Measurements from ENCODE around the gene SERPINA6.
"Not testable (repeated sequence)": the region's sequence is repeated elsewhere in the genome, so short reads cannot be mapped to it uniquely, and the experiment has no call there.

SERPINA6 gene

GRCh38 chr14:94354190-94354589, 31.1 kb upstream of the SERPINA6 start:
- not testable (repeated sequence) for DNase-seq (ENCODE audit: low spot score)

- DNase-seq (ENCODE audit: low spot score), result no peak
These were observed 26.1 kb upstream of the SERPINA6 start for GRCh38 chr14:94349276-94349675.

GRCh38 chr14:94348836-94349235, 25.7 kb upstream of the SERPINA6 start:
- no peak for DNase-seq (ENCODE audit: low spot score)

- DNase-seq (ENCODE audit: low spot score), result no peak
These were observed 23.7 kb upstream of the SERPINA6 start for GRCh38 chr14:94346841-94347240.

GRCh38 chr14:94346065-94346786, 23.1 kb upstream of the SERPINA6 start:
- not testable (repeated sequence) for DNase-seq (ENCODE audit: low spot score)

- no peak for DNase-seq (ENCODE audit: low spot score)
These were observed 22.4 kb upstream of the SERPINA6 start for GRCh38 chr14:94345344-94346064.

GRCh38 chr14:94344389-94344788, 21.3 kb upstream of the SERPINA6 start:
- DNase-seq (ENCODE audit: low spot score), result no peak

GRCh38 chr14:94343238-94344005, 20.3 kb upstream of the SERPINA6 start:
- no peak for DNase-seq (ENCODE audit: low spot score)

- no peak for DNase-seq (ENCODE audit: low spot score)
These were observed 19.3 kb upstream of the SERPINA6 start for GRCh38 chr14:94342334-94342934.

- DNase-seq (ENCODE audit: low spot score), result no peak
These were observed 18.7 kb upstream of the SERPINA6 start for GRCh38 chr14:94341656-94342333.

- no peak for DNase-seq (ENCODE audit: low spot score)
These were observed 17.4 kb upstream of the SERPINA6 start for GRCh38 chr14:94340533-94340932.

- no peak for DNase-seq (ENCODE audit: low spot score)
These were observed 14.9 kb upstream of the SERPINA6 start for GRCh38 chr14:94338023-94338422.

- DNase-seq (ENCODE audit: low spot score), result no peak
These were observed 14.1 kb upstream of the SERPINA6 start for GRCh38 chr14:94337274-94337673.

GRCh38 chr14:94334872-94335271, 11.7 kb upstream of the SERPINA6 start:
- DNase-seq (ENCODE audit: low spot score), result no peak

- DNase-seq (ENCODE audit: low spot score), result no peak
These were observed 9.5 kb upstream of the SERPINA6 start for GRCh38 chr14:94332587-94332986.

- no peak for DNase-seq (ENCODE audit: low spot score)
These were observed 9.0 kb upstream of the SERPINA6 start for GRCh38 chr14:94332063-94332583.

GRCh38 chr14:94331462-94331861, 8.3 kb upstream of the SERPINA6 start:
- no peak for DNase-seq (ENCODE audit: low spot score)

- no peak for DNase-seq (ENCODE audit: low spot score)
These were observed 7.7 kb upstream of the SERPINA6 start for GRCh38 chr14:94330857-94331256.

- no peak for DNase-seq (ENCODE audit: low spot score)
These were observed 7.3 kb upstream of the SERPINA6 start for GRCh38 chr14:94330432-94330831.

- DNase-seq (ENCODE audit: low spot score), result no peak
These were observed 6.7 kb upstream of the SERPINA6 start for GRCh38 chr14:94329857-94330256.

- DNase-seq (ENCODE audit: low spot score), result no peak
These were observed 5.1 kb upstream of the SERPINA6 start for GRCh38 chr14:94328196-94328595.

All from D341Med (cell line).